Activated B cell treated with CpG ODN at 0.5 μM for 24 hours (primary cell): Measurements from ENCODE around the gene EPHA3. TPM values are rescaled to one million over a fixed set of nuclear protein-coding genes. Genes with fewer than 3 reads are reported as not detected.

Experiments used
- ATAC-seq: fragments of 200-7000 bp; cut with Tn5 transposase; one replicate; pipeline ENCODE4 v1.10.0; 2021; ENCODE audit warnings: low read depth, mild to moderate bottlenecking, moderate library complexity
- CTCF ChIA-PET: fragments of 350-600 bp; sonication (Branson Sonifier 250); formaldehyde crosslinking; loops from one replicate; lab custom pipeline; 2021; ENCODE audit warnings: antibody characterized with exemption; lab: Charles Lee
- POLR2A ChIA-PET: fragments of 350-600 bp; sonication (Branson Sonifier 250); formaldehyde crosslinking; loops from one replicate; lab custom pipeline; 2021; ENCODE audit warnings: antibody characterized with exemption; lab: Charles Lee
- DNase-seq: peaks from one replicate; pipeline ENCODE4 v3.0.0; 2022
- H3K27ac Mint-ChIP-seq: one replicate; pipeline ENCODE4 v1.8.0; 2020; ENCODE audit warnings: mixed read lengths
- H3K27me3 Mint-ChIP-seq: one replicate; pipeline ENCODE4 v1.8.0; 2021; ENCODE audit warnings: mixed read lengths
- H3K36me3 Mint-ChIP-seq: one replicate; pipeline ENCODE4 v1.8.0; 2021; ENCODE audit warnings: low read depth, mixed read lengths
- H3K4me1 Mint-ChIP-seq: one replicate; pipeline ENCODE4 v1.8.0; 2021; ENCODE audit warnings: mixed read lengths
- H3K4me3 Mint-ChIP-seq: one replicate; pipeline ENCODE4 v1.8.0; 2020; ENCODE audit warnings: mild to moderate bottlenecking, mixed read lengths
- H3K9me3 Mint-ChIP-seq: one replicate; pipeline ENCODE4 v1.8.0; 2020; ENCODE audit warnings: mixed read lengths
- intact Hi-C: fragments of 100-400 bp; cut with micrococcal nuclease; formaldehyde crosslinking; loops from one replicate; pipeline ENCODE4 v1.15.1; 2024
- total RNA-seq: library from RNA; stranded (reverse); gene quantifications from 2 replicates; pipeline ENCODE4 v1.2.3, GENCODE V29; 2022
- TF ChIP-seq, protein P1 (sequence below): fragments of 200-600 bp; IDR thresholded peaks from one replicate; pipeline ENCODE4 v1.8.0; 2022; ENCODE audit warnings: antibody characterized with exemption, mild to moderate bottlenecking

The EPHA3 gene
- total RNA-seq, 1 donor from 2014 or later: not detected

DNA sequence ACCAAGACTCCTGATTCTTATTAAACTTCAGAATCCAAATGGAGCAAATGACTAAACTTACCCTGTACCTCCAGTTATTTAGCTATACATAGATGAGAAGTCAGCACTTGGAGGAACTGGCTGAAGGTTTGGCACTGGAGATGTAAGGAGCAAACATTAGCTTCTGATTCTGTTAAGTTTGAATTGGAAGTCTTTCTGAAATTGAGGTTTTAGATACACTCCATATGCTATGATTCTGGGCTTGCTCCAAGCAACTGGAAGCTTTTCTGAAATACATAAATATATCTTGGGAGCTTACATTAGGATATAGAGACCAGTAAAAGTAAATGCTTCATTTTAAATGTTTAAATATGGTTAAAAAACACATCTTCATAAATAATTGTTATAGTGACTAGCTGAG is 333.7 kb downstream of the EPHA3 start:
- no peaks in the 10 kb centered on the region for H3K27me3 Mint-ChIP-seq
- H3K27ac Mint-ChIP-seq: no peak overlapping the region
- H3K4me3 Mint-ChIP-seq: no peak overlapping the region
- TF ChIP-seq, protein P1, sequence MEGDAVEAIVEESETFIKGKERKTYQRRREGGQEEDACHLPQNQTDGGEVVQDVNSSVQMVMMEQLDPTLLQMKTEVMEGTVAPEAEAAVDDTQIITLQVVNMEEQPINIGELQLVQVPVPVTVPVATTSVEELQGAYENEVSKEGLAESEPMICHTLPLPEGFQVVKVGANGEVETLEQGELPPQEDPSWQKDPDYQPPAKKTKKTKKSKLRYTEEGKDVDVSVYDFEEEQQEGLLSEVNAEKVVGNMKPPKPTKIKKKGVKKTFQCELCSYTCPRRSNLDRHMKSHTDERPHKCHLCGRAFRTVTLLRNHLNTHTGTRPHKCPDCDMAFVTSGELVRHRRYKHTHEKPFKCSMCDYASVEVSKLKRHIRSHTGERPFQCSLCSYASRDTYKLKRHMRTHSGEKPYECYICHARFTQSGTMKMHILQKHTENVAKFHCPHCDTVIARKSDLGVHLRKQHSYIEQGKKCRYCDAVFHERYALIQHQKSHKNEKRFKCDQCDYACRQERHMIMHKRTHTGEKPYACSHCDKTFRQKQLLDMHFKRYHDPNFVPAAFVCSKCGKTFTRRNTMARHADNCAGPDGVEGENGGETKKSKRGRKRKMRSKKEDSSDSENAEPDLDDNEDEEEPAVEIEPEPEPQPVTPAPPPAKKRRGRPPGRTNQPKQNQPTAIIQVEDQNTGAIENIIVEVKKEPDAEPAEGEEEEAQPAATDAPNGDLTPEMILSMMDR: no peak
- DNase-seq (no peak), ATAC-seq (no peak)
- H3K36me3 Mint-ChIP-seq: no peaks in the 10 kb centered on the region
- ChIA-PET CTCF (no interaction called here), POLR2A (no interaction called here)
- peaks cover 5% of the 10 kb centered on the region for H3K9me3 Mint-ChIP-seq
- intact Hi-C loops: no loop called here
- H3K4me1 Mint-ChIP-seq: no peaks in the 10 kb centered on the region

DNA sequence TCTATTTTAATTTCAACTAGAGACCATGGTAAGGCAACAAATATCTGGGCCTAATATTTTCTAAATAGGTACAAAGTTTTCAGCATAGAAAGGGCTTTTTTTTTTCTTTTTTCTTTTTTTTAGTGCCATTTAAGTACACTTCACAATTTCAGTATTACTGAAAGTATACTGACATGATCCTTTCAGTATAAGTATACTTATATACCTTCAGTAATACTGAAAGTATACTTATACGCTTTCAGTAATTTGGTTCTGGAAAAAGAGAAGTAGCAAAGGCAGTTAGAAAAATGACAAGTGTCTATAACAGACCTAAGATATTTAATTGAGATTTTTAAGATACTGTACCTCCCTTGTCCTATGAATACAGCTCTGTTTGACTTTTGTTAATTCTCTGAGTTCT is 339.2 kb downstream of the EPHA3 start:
- peaks cover 12% of the 10 kb centered on the region for H3K9me3 Mint-ChIP-seq
- intact Hi-C loops: no loop called here
- H3K27me3 Mint-ChIP-seq: no peaks in the 10 kb centered on the region
- no peak overlapping the region for H3K4me3 Mint-ChIP-seq
- ChIA-PET CTCF (no interaction called here), POLR2A (no interaction called here)
- DNase-seq (no peak), ATAC-seq (no peak)
- no peaks in the 10 kb centered on the region for H3K36me3 Mint-ChIP-seq
- H3K27ac Mint-ChIP-seq: no peak overlapping the region
- TF ChIP-seq, protein P1: no peak
- H3K4me1 Mint-ChIP-seq: no peaks in the 10 kb centered on the region

DNA sequence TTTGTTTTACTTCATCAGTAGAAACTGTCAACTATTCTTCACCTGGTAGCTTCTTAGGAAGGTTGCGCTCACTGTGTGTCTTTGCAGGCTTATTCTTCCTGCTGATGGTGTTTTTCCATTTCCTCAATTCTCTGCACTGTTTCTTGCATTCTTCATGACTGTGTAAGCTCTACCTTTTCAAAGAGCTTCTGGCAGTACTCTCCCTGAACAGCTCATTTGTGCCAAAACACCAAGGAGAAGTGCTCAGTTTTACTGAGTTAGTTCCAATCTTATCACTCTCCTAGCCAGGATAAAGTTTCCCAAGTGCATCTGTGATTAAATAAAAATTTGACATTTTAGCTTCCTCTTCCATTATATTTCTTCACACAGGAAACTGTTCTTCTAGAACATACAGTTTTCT is 339.8 kb downstream of the EPHA3 start:
- Mint-ChIP-seq H3K4me3 (no peak overlapping the region), H3K4me1 (no peaks in the 10 kb centered on the region), H3K27ac (no peak overlapping the region), H3K27me3 (no peaks in the 10 kb centered on the region), H3K36me3 (no peaks in the 10 kb centered on the region), H3K9me3 (peaks cover 11% of the 10 kb centered on the region)
- CTCF ChIA-PET: no interaction called here
- DNase-seq (no peak), ATAC-seq (no peak)
- POLR2A ChIA-PET: no interaction called here
- intact Hi-C loops: no loop called here
- TF ChIP-seq, protein P1: no peak

- intact Hi-C loops: no loop called here
- DNase-seq: no peak
- peaks cover 7% of the 10 kb centered on the region for H3K9me3 Mint-ChIP-seq
- H3K36me3 Mint-ChIP-seq: no peaks in the 10 kb centered on the region
- no peaks in the 10 kb centered on the region for H3K4me1 Mint-ChIP-seq
- ChIA-PET CTCF (no interaction called here), POLR2A (no interaction called here)
- ATAC-seq: no peak
- no peak overlapping the region for H3K27ac Mint-ChIP-seq
- no peak overlapping the region for H3K4me3 Mint-ChIP-seq
- TF ChIP-seq, protein P1: no peak
- H3K27me3 Mint-ChIP-seq: no peaks in the 10 kb centered on the region
Measured at GRCh38 chr3:89449086-89449485, 341.7 kb downstream of the EPHA3 start.

- H3K4me1 Mint-ChIP-seq: no peaks in the 10 kb centered on the region
- TF ChIP-seq, protein P1: no peak
- no peaks in the 10 kb centered on the region for H3K27me3 Mint-ChIP-seq
- intact Hi-C loops: no loop called here
- H3K27ac Mint-ChIP-seq: no peak overlapping the region
- H3K36me3 Mint-ChIP-seq: no peaks in the 10 kb centered on the region
- no peak for DNase-seq
- H3K4me3 Mint-ChIP-seq: no peak overlapping the region
- ChIA-PET CTCF (no interaction called here), POLR2A (no interaction called here)
- no peak for ATAC-seq
- peaks cover 9% of the 10 kb centered on the region for H3K9me3 Mint-ChIP-seq
Measured at GRCh38 chr3:89452066-89452465, 344.6 kb downstream of the EPHA3 start.
